WTC11 (cell line): Measurements from ENCODE around the gene PPP1R11. TPM values are rescaled to one million over a fixed set of nuclear protein-coding genes. Genes with fewer than 3 reads are reported as not detected.
A peak's percentile ranks its signal among the peaks of the same experiment; 100 is the strongest.

Experiments used
- ATAC-seq: fragments of 200-7000 bp; cut with Tn5 transposase; 2 replicates; pipeline ENCODE4 v1.10.0; 2021; ENCODE audit warnings: mild to moderate bottlenecking, moderate library complexity
- CTCF ChIA-PET: fragments of 300-600 bp; sonication (Branson Sonifier 250); formaldehyde crosslinking; loops from one replicate; lab custom pipeline; 2021; ENCODE audit warnings: antibody characterized with exemption; lab: Charles Lee
- POLR2A ChIA-PET: fragments of 350-600 bp; sonication (Branson Sonifier 250); formaldehyde crosslinking; loops from one replicate; lab custom pipeline; 2021; ENCODE audit warnings: antibody characterized with exemption; lab: Charles Lee
- DNase-seq: peaks from one replicate; pipeline ENCODE4 v3.0.0; 2021; ENCODE audit warnings: low spot score
- H3K27ac Mint-ChIP-seq: 2 replicates; pipeline ENCODE4 v1.8.0; 2021; ENCODE audit warnings: mixed read lengths
- H3K27me3 Mint-ChIP-seq: 2 replicates; pipeline ENCODE4 v1.8.0; 2021; ENCODE audit warnings: low read depth, mild to moderate bottlenecking, moderate library complexity, mixed read lengths
- H3K36me3 Mint-ChIP-seq: 2 replicates; pipeline ENCODE4 v1.8.0; 2021; ENCODE audit warnings: mixed read lengths
- H3K4me1 Mint-ChIP-seq: 2 replicates; pipeline ENCODE4 v1.8.0; 2022; ENCODE audit warnings: mixed read lengths
- H3K4me3 Mint-ChIP-seq: 2 replicates; pipeline ENCODE4 v1.8.0; 2021; ENCODE audit warnings: mild to moderate bottlenecking, moderate library complexity, mixed read lengths
- H3K9me3 Mint-ChIP-seq: 2 replicates; pipeline ENCODE4 v1.8.0; 2021; ENCODE audit warnings: mixed read lengths
- AR ChIP-seq: fragments of 250-450 bp; sonication (Bioruptor Pico); IDR thresholded peaks from 2 replicates; pipeline ENCODE4 v1.9.0; 2021; ENCODE audit warnings: mild to moderate bottlenecking
- ATF1 ChIP-seq: sonication (generic); formaldehyde crosslinking; IDR thresholded peaks from 2 replicates; pipeline ENCODE4 v1.8.1; 2023; ENCODE audit warnings: mild to moderate bottlenecking, moderate library complexity, missing genetic modification reagents
- CREM ChIP-seq: sonication (generic); formaldehyde crosslinking; IDR thresholded peaks from 2 replicates; pipeline ENCODE4 v1.8.1; 2022; ENCODE audit warnings: mild to moderate bottlenecking, missing genetic modification reagents, moderate library complexity
- E2F1 ChIP-seq: sonication (generic); formaldehyde crosslinking; IDR thresholded peaks from 2 replicates; pipeline ENCODE4 v1.8.0; 2022; ENCODE audit warnings: mild to moderate bottlenecking, missing genetic modification reagents
- E2F5 ChIP-seq: sonication (generic); formaldehyde crosslinking; IDR thresholded peaks from 2 replicates; pipeline ENCODE4 v1.8.1; 2022; ENCODE audit warnings: mild to moderate bottlenecking, moderate library complexity, missing genetic modification reagents
- FOXP4 ChIP-seq: sonication (generic); formaldehyde crosslinking; IDR thresholded peaks from 2 replicates; pipeline ENCODE4 v1.8.0; 2022; ENCODE audit warnings: mild to moderate bottlenecking, missing genetic modification reagents
- GABPB1 ChIP-seq: sonication (generic); formaldehyde crosslinking; IDR thresholded peaks from 2 replicates; pipeline ENCODE4 v1.8.1; 2023; ENCODE audit warnings: mild to moderate bottlenecking, missing genetic modification reagents
- NR2C2 ChIP-seq: sonication (generic); formaldehyde crosslinking; IDR thresholded peaks from 2 replicates; pipeline ENCODE4 v1.8.0; 2022; ENCODE audit warnings: mild to moderate bottlenecking, missing genetic modification reagents
- PRDM15 ChIP-seq: sonication (generic); formaldehyde crosslinking; IDR thresholded peaks from 2 replicates; pipeline ENCODE4 v1.8.0; 2022; ENCODE audit warnings: missing genetic modification reagents
- SOX15 ChIP-seq: fragments of 250-450 bp; sonication (Bioruptor Pico); IDR thresholded peaks from 2 replicates; pipeline ENCODE4 v1.9.0; 2021; ENCODE audit warnings: mild to moderate bottlenecking
- TCF7 ChIP-seq: sonication (generic); formaldehyde crosslinking; IDR thresholded peaks from 2 replicates; pipeline ENCODE4 v1.8.0; 2022; ENCODE audit warnings: mild to moderate bottlenecking, low read depth, missing genetic modification reagents, moderate library complexity
- USF1 ChIP-seq: sonication (generic); formaldehyde crosslinking; IDR thresholded peaks from 2 replicates; pipeline ENCODE4 v1.8.0; 2022; ENCODE audit warnings: mild to moderate bottlenecking, missing genetic modification reagents
- ZNF232 ChIP-seq: sonication (generic); formaldehyde crosslinking; IDR thresholded peaks from 2 replicates; pipeline ENCODE4 v1.8.0; 2022; ENCODE audit warnings: mild to moderate bottlenecking, missing genetic modification reagents
- ZNF281 ChIP-seq: sonication (generic); formaldehyde crosslinking; IDR thresholded peaks from 2 replicates; pipeline ENCODE4 v1.8.0; 2023; ENCODE audit warnings: mild to moderate bottlenecking, missing genetic modification reagents
- total RNA-seq: library from RNA; stranded (reverse); gene quantifications from 3 replicates; pipeline ENCODE4 v1.2.3, GENCODE V29; 2021

The PPP1R11 gene
- total RNA-seq, 1 experiment from 2014 or later, result 25.0 TPM

GRCh38 chr6:30097902-30098768 lies 31.1 kb downstream of the PPP1R11 start (continued):
- no peak for TF ChIP-seq ZNF281 (CRISPR knock-in tag)
- TF ChIP-seq NR2C2 (CRISPR knock-in tag), result no peak

GRCh38 chr6:30100154-30100553 lies 33.2 kb downstream of the PPP1R11 start:
- TF ChIP-seq ZNF232, result no peak
- TF ChIP-seq, all 79 proteins: peak for 0
- H3K9me3 Mint-ChIP-seq, result no peaks in the 10 kb centered on the region
- H3K4me3 Mint-ChIP-seq, result peak overlapping the region; percentile 80
- DNase-seq (no peak), ATAC-seq (no peak)
- ChIA-PET POLR2A (no interaction called here), CTCF (interaction anchor here (0.6 to 1.5 kb wide), 4 partner anchors 24 to 31 kb away, joined by 3 to 10 read pairs (median 4); partner anchors contain the start of gene RNF39)
- H3K27ac Mint-ChIP-seq, result no peak overlapping the region
- H3K27me3 Mint-ChIP-seq, result peaks cover 93% of the 10 kb centered on the region
- peaks cover 30% of the 10 kb centered on the region for H3K4me1 Mint-ChIP-seq
- no peaks in the 10 kb centered on the region for H3K36me3 Mint-ChIP-seq

GRCh38 chr6:30100585-30101443 lies 33.8 kb downstream of the PPP1R11 start:
- H3K9me3 Mint-ChIP-seq, result no peaks in the 10 kb centered on the region
- H3K27ac Mint-ChIP-seq, result no peak overlapping the region
- H3K4me3 Mint-ChIP-seq, result peak overlapping the region; percentile 80
- DNase-seq (peak; percentile 56), ATAC-seq (peak; percentile 8)
- peaks cover 96% of the 10 kb centered on the region for H3K27me3 Mint-ChIP-seq
- no peaks in the 10 kb centered on the region for H3K36me3 Mint-ChIP-seq
- H3K4me1 Mint-ChIP-seq, result peaks cover 30% of the 10 kb centered on the region
- ChIA-PET CTCF (interaction anchor here (0.9 to 6.6 kb wide), 8 partner anchors 8 to 450 kb away, joined by 3 to 389 read pairs (median 9); partner anchors contain the start of genes POLR1H and RNF39), POLR2A (interaction anchor here (1.2 kb wide), 1 partner anchor 26 kb away, joined by 7 read pairs; the partner anchor contains the start of gene RNF39)
- TF ChIP-seq GABPB1 (peak; percentile 63; the same call in 1 of the 2 replicates), TCF7 (no peak), SOX15 (CRISPR knock-in tag) (no peak), USF1 (CRISPR knock-in tag) (no peak), E2F1 (CRISPR knock-in tag) (no peak), AR (no peak), FOXP4 (CRISPR knock-in tag) (0 out of 2 replicates have a peak, but pooled peaks have one; percentile 14), E2F5 (CRISPR knock-in tag) (0 out of 2 replicates have a peak, but pooled peaks have one; percentile 37), PRDM15 (CRISPR knock-in tag) (peak; percentile 82), NR2C2 (CRISPR knock-in tag) (no peak), ATF1 (CRISPR knock-in tag) (no peak), CREM (CRISPR knock-in tag) (no peak)
